Measurements from ENCODE around the gene LRRFIP1. TPM values are rescaled to one million over a fixed set of nuclear protein-coding genes. Genes with fewer than 3 reads are reported as not detected.
A peak's percentile ranks its signal among the peaks of the same experiment; 100 is the strongest.
"Not testable (repeated sequence)": the region's sequence is repeated elsewhere in the genome, so short reads cannot be mapped to it uniquely, and the experiment has no call there.

The LRRFIP1 gene
- total RNA-seq, 1 experiment from 2014 or later = 38.1 TPM

GRCh38 chr2:237758185-237758584, 130.8 kb downstream of the LRRFIP1 start:
- no peak for DNase-seq (ENCODE audit: low read depth, low spot score)
- in situ Hi-C loops (cut with HindIII; ENCODE audit: low pct_unique_long_range_greater_than_20kb, low sequenced_read_pairs) = no loop called here

- in situ Hi-C loops (cut with HindIII; ENCODE audit: low pct_unique_long_range_greater_than_20kb, low sequenced_read_pairs) = no loop called here
- no peak for DNase-seq (ENCODE audit: low read depth, low spot score)
These were observed 131.8 kb downstream of the LRRFIP1 start for GRCh38 chr2:237759176-237759575.

- in situ Hi-C loops (cut with HindIII; ENCODE audit: low pct_unique_long_range_greater_than_20kb, low sequenced_read_pairs) = no loop called here
- DNase-seq (ENCODE audit: low read depth, low spot score) = no peak
These were observed 133.4 kb downstream of the LRRFIP1 start for GRCh38 chr2:237760506-237761502.

GRCh38 chr2:237762291-237763182, 135.2 kb downstream of the LRRFIP1 start:
- DNase-seq (ENCODE audit: low read depth, low spot score); in situ Hi-C loops (cut with HindIII; ENCODE audit: low pct_unique_long_range_greater_than_20kb, low sequenced_read_pairs): not testable (repeated sequence)

GRCh38 chr2:237763812-237764211, 136.4 kb downstream of the LRRFIP1 start:
- in situ Hi-C loops (cut with HindIII; ENCODE audit: low pct_unique_long_range_greater_than_20kb, low sequenced_read_pairs) = no loop called here
- no peak for DNase-seq (ENCODE audit: low read depth, low spot score)

- in situ Hi-C loops (cut with HindIII; ENCODE audit: low pct_unique_long_range_greater_than_20kb, low sequenced_read_pairs); DNase-seq (ENCODE audit: low read depth, low spot score): not testable (repeated sequence)
These were observed 137.7 kb downstream of the LRRFIP1 start for GRCh38 chr2:237765122-237765521.

- in situ Hi-C loops (cut with HindIII; ENCODE audit: low pct_unique_long_range_greater_than_20kb, low sequenced_read_pairs) = no loop called here
- DNase-seq (ENCODE audit: low read depth, low spot score) = no peak
These were observed 138.5 kb downstream of the LRRFIP1 start for GRCh38 chr2:237765875-237766274.

GRCh38 chr2:237766340-237766739, 139.0 kb downstream of the LRRFIP1 start:
- in situ Hi-C loops (cut with HindIII; ENCODE audit: low pct_unique_long_range_greater_than_20kb, low sequenced_read_pairs) = no loop called here
- DNase-seq (ENCODE audit: low read depth, low spot score) = no peak

- in situ Hi-C loops (cut with HindIII; ENCODE audit: low pct_unique_long_range_greater_than_20kb, low sequenced_read_pairs) = no loop called here
- no peak for DNase-seq (ENCODE audit: low read depth, low spot score)
These were observed 145.1 kb downstream of the LRRFIP1 start for GRCh38 chr2:237772513-237772912.

GRCh38 chr2:237773826-237774225, 146.4 kb downstream of the LRRFIP1 start:
- no peak for DNase-seq (ENCODE audit: low read depth, low spot score)
- in situ Hi-C loops (cut with HindIII; ENCODE audit: low pct_unique_long_range_greater_than_20kb, low sequenced_read_pairs) = no loop called here

GRCh38 chr2:237774811-237775553, 147.6 kb downstream of the LRRFIP1 start:
- in situ Hi-C loops (cut with HindIII; ENCODE audit: low pct_unique_long_range_greater_than_20kb, low sequenced_read_pairs) = no loop called here
- peak; percentile 68 for DNase-seq (ENCODE audit: low read depth, low spot score)

GRCh38 chr2:237779521-237779920, 152.1 kb downstream of the LRRFIP1 start:
- no peak for DNase-seq (ENCODE audit: low read depth, low spot score)
- in situ Hi-C loops (cut with HindIII; ENCODE audit: low pct_unique_long_range_greater_than_20kb, low sequenced_read_pairs) = no loop called here

- DNase-seq (ENCODE audit: low read depth, low spot score) = no peak
- in situ Hi-C loops (cut with HindIII; ENCODE audit: low pct_unique_long_range_greater_than_20kb, low sequenced_read_pairs) = no loop called here
These were observed 154.8 kb downstream of the LRRFIP1 start for GRCh38 chr2:237782181-237782580.

- DNase-seq (ENCODE audit: low read depth, low spot score); in situ Hi-C loops (cut with HindIII; ENCODE audit: low pct_unique_long_range_greater_than_20kb, low sequenced_read_pairs): not testable (repeated sequence)
These were observed 156.3 kb downstream of the LRRFIP1 start for GRCh38 chr2:237783678-237784077.

- DNase-seq (ENCODE audit: low read depth, low spot score) = no peak
- in situ Hi-C loops (cut with HindIII; ENCODE audit: low pct_unique_long_range_greater_than_20kb, low sequenced_read_pairs) = no loop called here
These were observed 159.5 kb downstream of the LRRFIP1 start for GRCh38 chr2:237786936-237787335.

GRCh38 chr2:237790353-237790752, 163.0 kb downstream of the LRRFIP1 start:
- in situ Hi-C loops (cut with HindIII; ENCODE audit: low pct_unique_long_range_greater_than_20kb, low sequenced_read_pairs) = no loop called here
- no peak for DNase-seq (ENCODE audit: low read depth, low spot score)

GRCh38 chr2:237791977-237792727, 164.8 kb downstream of the LRRFIP1 start:
- in situ Hi-C loops (cut with HindIII; ENCODE audit: low pct_unique_long_range_greater_than_20kb, low sequenced_read_pairs) = no loop called here
- peak; percentile 48 for DNase-seq (ENCODE audit: low read depth, low spot score)

Data from SK-MEL-5 (cell line).